HCT116 (cell line): ENCODE data around the gene ELAVL2. TPM values are rescaled to one million over a fixed set of nuclear protein-coding genes. Genes with fewer than 3 reads are reported as not detected.

Source experiments
- ATAC-seq: fragments of 200-7000 bp; cut with Tn5 transposase; 2 replicates; pipeline ENCODE4 v1.9.1; 2020; ENCODE audit warnings: mild to moderate bottlenecking, moderate library complexity
- BruUV-seq: library from RNA; stranded (reverse); fragments of 400-500 nt; replicated peaks from 2 replicates; lab custom pipeline; 2021; lab: Mats Ljungman, UMichigan
- CTCF ChIA-PET: fragments of 300-600 bp; sonication (Branson Sonifier 250); formaldehyde crosslinking; loops from one replicate; lab custom pipeline; 2021; ENCODE audit warnings: antibody characterized with exemption; lab: Charles Lee
- POLR2A ChIA-PET: fragments of 300-600, 350-600 bp; sonication (Branson Sonifier 250); formaldehyde crosslinking; loops from one replicate; lab custom pipeline; 2021; ENCODE audit warnings: antibody characterized with exemption; lab: Charles Lee
- RAD21 ChIA-PET, 2 experiments: fragments of 300-600 bp; sonication (Branson Sonifier 250); formaldehyde crosslinking; loops; one replicate each; lab custom pipeline; 2023; ENCODE audit warnings: low total read pairs in 2 of 2; ENCODE audit not compliant: uncharacterized antibody in 2 of 2, unreplicated experiment in 2 of 2, low non-redundant PET in 1 of 2; lab: Charles Lee
- DNase-seq: peaks from one replicate; pipeline ENCODE4 v3.0.0-alpha.2; 2010; ENCODE audit warnings: low read depth, low spot score
- H2AFZ ChIP-seq: fragments of 200-600 bp; shearing (Covaris generic), sonication (generic); 2 replicates; pipeline ENCODE4 v1.6.1; 2017; ENCODE audit warnings: low read depth, mixed run types, mixed read lengths, antibody characterized with exemption, low read length; ENCODE audit not compliant: poor library complexity, severe bottlenecking
- H3K27ac ChIP-seq: 2 replicates; pipeline ENCODE4 v1.5.1; 2012; ENCODE audit warnings: low read depth, low read length
- H3K27me3 ChIP-seq: fragments of 200-600 bp; sonication (generic); 2 replicates; pipeline ENCODE4 v1.6.1; 2016; ENCODE audit warnings: mixed run types, low read length, mixed read lengths; ENCODE audit not compliant: insufficient read depth
- H3K36me3 ChIP-seq, 2 experiments: fragments of 200-500 bp in 1 of 2; fragments of 200-600 bp in 1 of 2; sonication (Bioruptor generic) in 1 of 2; sonication (generic) in 1 of 2; 2 replicates each; pipeline versions ENCODE4 v1.5.1 to v1.6.1; 2014 to 2016; ENCODE audit warnings: low read length in 2 of 2, inconsistent platforms in 1 of 2, mixed read lengths in 1 of 2, mixed run types in 1 of 2; ENCODE audit not compliant: insufficient read depth in 2 of 2, control insufficient read depth in 1 of 2
- H3K4me1 ChIP-seq, 2 experiments: fragments of 200-600 bp in 1 of 2; sonication (generic) in 1 of 2; 2 replicates each; pipeline versions ENCODE4 v1.5.1 to v1.6.1; 2012 to 2017; ENCODE audit warnings: low read length in 2 of 2, inconsistent platforms in 1 of 2, mild to moderate bottlenecking in 1 of 2, mixed read lengths in 1 of 2, mixed run types in 1 of 2, moderate library complexity in 1 of 2; ENCODE audit not compliant: insufficient read depth in 2 of 2, control insufficient read depth in 1 of 2
- H3K4me2 ChIP-seq: fragments of 200-600 bp; sonication (generic); 2 replicates; pipeline ENCODE4 v1.6.1; 2017; ENCODE audit warnings: mixed run types, low read length, mixed read lengths
- H3K4me3 ChIP-seq, 2 experiments: fragments of 200-600 bp in 1 of 2; sonication (generic) in 1 of 2; replicated peaks in 1 of 2; 2 replicates each; pipeline ENCODE4 v1.5.1; 2011 to 2016; ENCODE audit warnings: low read length in 2 of 2, control low read depth in 1 of 2, low read depth in 1 of 2, mild to moderate bottlenecking in 1 of 2, mixed read lengths in 1 of 2, mixed run types in 1 of 2
- H3K79me2 ChIP-seq: fragments of 200-600 bp; sonication (generic); 2 replicates; pipeline ENCODE4 v1.6.1; 2017; ENCODE audit warnings: mild to moderate bottlenecking, mixed run types, low read length, moderate library complexity, mixed read lengths; ENCODE audit not compliant: insufficient read depth
- H3K9ac ChIP-seq: fragments of 200-600 bp; sonication (generic); 2 replicates; pipeline ENCODE4 v1.6.1; 2016; ENCODE audit warnings: low read length, mixed read lengths
- H3K9me2 ChIP-seq: fragments of 200-600 bp; sonication (generic), shearing (Covaris generic); 2 replicates; pipeline ENCODE4 v1.6.1; 2017; ENCODE audit warnings: mixed run types, mild to moderate bottlenecking, moderate library complexity; ENCODE audit not compliant: insufficient read depth
- H3K9me3 ChIP-seq, 2 experiments: fragments of 200-500 bp in 1 of 2; fragments of 200-600 bp in 1 of 2; sonication (Bioruptor generic) in 1 of 2; sonication (generic) in 1 of 2; 2 replicates each; pipeline ENCODE4 v1.6.1; 2014 to 2017; ENCODE audit warnings: low read length in 2 of 2, mixed read lengths in 2 of 2, inconsistent platforms in 1 of 2, low read depth in 1 of 2, mild to moderate bottlenecking in 1 of 2, mixed run types in 1 of 2, moderate library complexity in 1 of 2; ENCODE audit not compliant: control insufficient read depth in 1 of 2, insufficient read depth in 1 of 2
- H4K20me1 ChIP-seq: fragments of 200-600 bp; sonication (generic), shearing (Covaris generic); 2 replicates; pipeline ENCODE4 v1.6.1; 2017; ENCODE audit warnings: mixed run types, mild to moderate bottlenecking, moderate library complexity; ENCODE audit not compliant: insufficient read depth
- ATF3 ChIP-seq: IDR thresholded peaks from 2 replicates; pipeline ENCODE4 v1.6.1; 2012
- CBX3 ChIP-seq: IDR thresholded peaks from 2 replicates; pipeline ENCODE4 v1.6.1; 2012; ENCODE audit warnings: low read depth
- CEBPB ChIP-seq: IDR thresholded peaks from 2 replicates; pipeline ENCODE4 v1.6.1; 2012; ENCODE audit warnings: low read depth
- CTCF ChIP-seq, 3 experiments: fragments of 200-600 bp in 1 of 3; sonication (generic) in 1 of 3; IDR thresholded peaks in 2 of 3; conservative IDR thresholded peaks in 1 of 3; 2 replicates each; pipeline ENCODE4 v1.5.1; 2012 to 2017; ENCODE audit warnings: low read depth in 2 of 3, low read length in 2 of 3, antibody characterized with exemption in 1 of 3, borderline replicate concordance in 1 of 3, control low read depth in 1 of 3, mild to moderate bottlenecking in 1 of 3, mixed read lengths in 1 of 3, mixed run types in 1 of 3, moderate library complexity in 1 of 3; ENCODE audit not compliant: insufficient read depth in 1 of 3
- ELF1 ChIP-seq: IDR thresholded peaks from 2 replicates; pipeline ENCODE4 v1.6.1; 2012; ENCODE audit warnings: low read depth, borderline replicate concordance
- EZH2 ChIP-seq: fragments of 200-600 bp; sonication (generic); IDR thresholded peaks from 2 replicates; pipeline ENCODE4 v1.6.1; 2017; ENCODE audit warnings: antibody characterized with exemption, mixed run types
- FOSL1 ChIP-seq: IDR thresholded peaks from 2 replicates; pipeline ENCODE4 v1.6.1; 2012; ENCODE audit warnings: low read depth
- MAX ChIP-seq: IDR thresholded peaks from 2 replicates; pipeline ENCODE4 v1.6.1; 2012
- RAD21 ChIP-seq: IDR thresholded peaks from 2 replicates; pipeline ENCODE4 v1.6.1; 2012; ENCODE audit warnings: low read depth, mild to moderate bottlenecking
- SIN3A ChIP-seq: IDR thresholded peaks from 2 replicates; pipeline ENCODE4 v1.6.1; 2012; ENCODE audit warnings: low read depth
- SP1 ChIP-seq: IDR thresholded peaks from 2 replicates; pipeline ENCODE4 v1.6.1; 2012; ENCODE audit warnings: low read depth
- SRF ChIP-seq: IDR thresholded peaks from 2 replicates; pipeline ENCODE4 v1.6.1; 2012; ENCODE audit warnings: low read depth
- TCF7L2 ChIP-seq: IDR thresholded peaks from 2 replicates; pipeline ENCODE4 v1.7.0; 2011; ENCODE audit warnings: borderline replicate concordance, inconsistent platforms; ENCODE audit not compliant: insufficient read depth, insufficient read length; ENCODE audit errors: extremely low read depth
- ZBTB33 ChIP-seq: IDR thresholded peaks from 2 replicates; pipeline ENCODE4 v1.6.1; 2011; ENCODE audit warnings: mild to moderate bottlenecking, low read length, moderate library complexity; ENCODE audit not compliant: insufficient replicate concordance; ENCODE audit errors: extremely low read depth
- ZFX ChIP-seq: fragments of 450-650 bp; IDR thresholded peaks from 2 replicates; pipeline ENCODE4 v1.6.1; 2017
- ZNF274 ChIP-seq: fragments of 200-500 bp; sonication (Bioruptor generic); IDR thresholded peaks from 2 replicates; pipeline ENCODE4 v1.6.1; 2014; ENCODE audit warnings: mild to moderate bottlenecking, low read depth, low read length, inconsistent platforms
- intact Hi-C: fragments of 100-400 bp; cut with micrococcal nuclease; formaldehyde crosslinking; loops from 2 replicates; pipeline ENCODE4 v1.10.0; 2022
- total RNA-seq: library from RNA; stranded (reverse); gene quantifications from one replicate; pipeline ENCODE4 v1.2.1, GENCODE V29; 2021; ENCODE audit not compliant: unreplicated experiment

The ELAVL2 gene
- total RNA-seq, 1 experiment from 2014 or later = not detected

GRCh38 chr9:23682352-23682751 lies 143.7 kb downstream of the ELAVL2 start:
- no peak overlapping the region for H3K4me3 ChIP-seq
- no peaks in the 10 kb centered on the region for H3K4me1 ChIP-seq
- DNase-seq = no peak
- H2AFZ ChIP-seq = no peak overlapping the region
- ChIA-PET RAD21 (no interaction called here), POLR2A (no interaction called here), CTCF (no interaction called here)
- H3K27ac ChIP-seq = no peak overlapping the region
- H3K4me2 ChIP-seq = no peak overlapping the region
- no peak for ATAC-seq
- no peaks in the 10 kb centered on the region for H3K9me2 ChIP-seq
- no peaks in the 10 kb centered on the region for H3K36me3 ChIP-seq
- no peaks in the 10 kb centered on the region for H3K27me3 ChIP-seq
- H3K9me3 ChIP-seq = peaks cover 0 to 25% of the 10 kb centered on the region in 2 experiments; a peak in 3 of 4 replicates
- TF ChIP-seq MAX (no peak), CBX3 (no peak), SRF (no peak), FOSL1 (no peak), ZNF274 (no peak), EZH2 (no peak), SIN3A (no peak), ZFX (no peak), CTCF (IDR thresholded peaks at IDR 0.05 in 2 of 3, conservative IDR thresholded peaks at IDR 0.05 in 1 of 3; ENCODE audit: borderline replicate concordance in 1 of 3, insufficient read depth in 1 of 3, low read depth in 2 of 3, low read length in 2 of 3) (no peak)
- TF ChIP-seq, all 23 proteins: peak for 0
- Histone ChIP-seq H4K20me1 (no peaks in the 10 kb centered on the region), H3K9ac (no peak overlapping the region), H3K79me2 (no peaks in the 10 kb centered on the region)
- no TSS peak for BruUV-seq
- intact Hi-C loops = no loop called here

GRCh38 chr9:23677446-23677845 lies 148.6 kb downstream of the ELAVL2 start:
- no peak overlapping the region for H3K9ac ChIP-seq
- ChIA-PET CTCF (no interaction called here), POLR2A (no interaction called here), RAD21 (no interaction called here)
- H3K4me1 ChIP-seq = no peaks in the 10 kb centered on the region
- H3K36me3 ChIP-seq = no peaks in the 10 kb centered on the region
- H4K20me1 ChIP-seq = no peaks in the 10 kb centered on the region
- H3K27ac ChIP-seq = no peak overlapping the region
- BruUV-seq = no TSS peak
- no peaks in the 10 kb centered on the region for H3K27me3 ChIP-seq
- no peak for ATAC-seq
- intact Hi-C loops = no loop called here
- no peaks in the 10 kb centered on the region for H3K9me2 ChIP-seq
- no peak for DNase-seq
- H2AFZ ChIP-seq = no peak overlapping the region
- no peak overlapping the region for H3K4me2 ChIP-seq
- peaks cover 5 to 19% of the 10 kb centered on the region in 2 experiments; a peak in 2 of 4 replicates for H3K9me3 ChIP-seq
- no peak overlapping the region for H3K4me3 ChIP-seq
- no peaks in the 10 kb centered on the region for H3K79me2 ChIP-seq
- no peak for TF ChIP-seq ELF1
- no peak for TF ChIP-seq SP1
- no peak for TF ChIP-seq ZNF274
- no peak for TF ChIP-seq SRF
- TF ChIP-seq TCF7L2 = no peak
- TF ChIP-seq CEBPB = no peak
- no peak for TF ChIP-seq FOSL1
- TF ChIP-seq ATF3 = no peak
- no peak for TF ChIP-seq ZFX
- no peak for TF ChIP-seq CBX3
- TF ChIP-seq ZBTB33 = no peak
- no peak for TF ChIP-seq RAD21
- TF ChIP-seq, all 23 proteins: peak for 0
